ENCODE data around the gene HTRA1.

The HTRA1 gene

DNA sequence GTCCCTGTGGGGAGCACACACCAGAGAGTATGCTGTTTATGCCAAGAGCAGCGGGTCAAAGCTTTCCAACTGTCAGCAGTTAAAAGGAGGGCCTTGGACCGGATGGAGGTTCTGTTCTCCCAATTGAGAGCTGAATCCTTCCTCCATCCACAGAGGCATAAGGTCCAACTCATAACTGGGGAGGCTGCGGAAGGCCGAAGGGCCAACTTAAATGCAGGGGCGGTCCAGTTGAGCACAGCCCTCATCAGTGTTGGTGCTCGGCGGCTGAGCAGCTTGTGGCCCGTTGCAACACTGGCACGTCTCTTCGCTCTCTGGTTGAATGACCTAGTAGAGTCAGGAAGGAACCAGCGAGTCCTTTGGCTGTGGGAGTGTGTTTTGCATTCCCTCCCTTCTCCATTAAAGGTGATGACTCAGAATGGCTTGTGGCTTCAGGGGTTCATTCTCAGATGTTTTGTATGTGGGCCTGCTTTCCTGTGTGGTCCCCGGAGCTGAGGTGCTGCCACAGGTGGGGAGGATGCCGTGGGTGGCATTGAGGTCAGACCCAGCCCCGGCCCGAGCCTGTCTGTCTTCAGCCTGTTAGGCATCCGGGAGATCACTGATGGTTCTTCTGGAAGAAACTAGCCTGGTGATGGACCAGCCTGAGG is 54.4 kb downstream of the HTRA1 start:
- H3K4me3 ChIP-seq (ENCODE audit: low read length): no peak overlapping the region
- TF ChIP-seq, protein P1, sequence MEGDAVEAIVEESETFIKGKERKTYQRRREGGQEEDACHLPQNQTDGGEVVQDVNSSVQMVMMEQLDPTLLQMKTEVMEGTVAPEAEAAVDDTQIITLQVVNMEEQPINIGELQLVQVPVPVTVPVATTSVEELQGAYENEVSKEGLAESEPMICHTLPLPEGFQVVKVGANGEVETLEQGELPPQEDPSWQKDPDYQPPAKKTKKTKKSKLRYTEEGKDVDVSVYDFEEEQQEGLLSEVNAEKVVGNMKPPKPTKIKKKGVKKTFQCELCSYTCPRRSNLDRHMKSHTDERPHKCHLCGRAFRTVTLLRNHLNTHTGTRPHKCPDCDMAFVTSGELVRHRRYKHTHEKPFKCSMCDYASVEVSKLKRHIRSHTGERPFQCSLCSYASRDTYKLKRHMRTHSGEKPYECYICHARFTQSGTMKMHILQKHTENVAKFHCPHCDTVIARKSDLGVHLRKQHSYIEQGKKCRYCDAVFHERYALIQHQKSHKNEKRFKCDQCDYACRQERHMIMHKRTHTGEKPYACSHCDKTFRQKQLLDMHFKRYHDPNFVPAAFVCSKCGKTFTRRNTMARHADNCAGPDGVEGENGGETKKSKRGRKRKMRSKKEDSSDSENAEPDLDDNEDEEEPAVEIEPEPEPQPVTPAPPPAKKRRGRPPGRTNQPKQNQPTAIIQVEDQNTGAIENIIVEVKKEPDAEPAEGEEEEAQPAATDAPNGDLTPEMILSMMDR (conservative IDR thresholded peaks at IDR 0.05; ENCODE audit: low read depth, low read length): no peak
- DNase-seq (ENCODE audit: low read depth): no peak

GRCh38 chr10:122516734-122517133 is 55.4 kb downstream of the HTRA1 start:
- H3K4me3 ChIP-seq (ENCODE audit: low read length): no peak overlapping the region
- TF ChIP-seq, protein P1 (conservative IDR thresholded peaks at IDR 0.05; ENCODE audit: low read depth, low read length): no peak
- no peak for DNase-seq (ENCODE audit: low read depth)

- TF ChIP-seq, protein P1 (conservative IDR thresholded peaks at IDR 0.05; ENCODE audit: low read depth, low read length): no peak
- DNase-seq (ENCODE audit: low read depth): no peak
- no peak overlapping the region for H3K4me3 ChIP-seq (ENCODE audit: low read length)
Observed at GRCh38 chr10:122519144-122519543, 57.8 kb downstream of the HTRA1 start.

GRCh38 chr10:122519873-122520272 is 58.5 kb downstream of the HTRA1 start:
- DNase-seq (ENCODE audit: low read depth): no peak
- TF ChIP-seq, protein P1 (conservative IDR thresholded peaks at IDR 0.05; ENCODE audit: low read depth, low read length): no peak
- H3K4me3 ChIP-seq (ENCODE audit: low read length): no peak overlapping the region

- TF ChIP-seq, protein P1 (conservative IDR thresholded peaks at IDR 0.05; ENCODE audit: low read depth, low read length): no peak
- DNase-seq (ENCODE audit: low read depth): no peak
- no peak overlapping the region for H3K4me3 ChIP-seq (ENCODE audit: low read length)
Observed at GRCh38 chr10:122521011-122521410, 59.7 kb downstream of the HTRA1 start.

- TF ChIP-seq, protein P1 (conservative IDR thresholded peaks at IDR 0.05; ENCODE audit: low read depth, low read length): no peak
- H3K4me3 ChIP-seq (ENCODE audit: low read length): no peak overlapping the region
- no peak for DNase-seq (ENCODE audit: low read depth)
Observed at GRCh38 chr10:122524811-122525210, 63.5 kb downstream of the HTRA1 start.

- H3K4me3 ChIP-seq (ENCODE audit: low read length): no peak overlapping the region
- DNase-seq (ENCODE audit: low read depth): no peak
- TF ChIP-seq, protein P1 (conservative IDR thresholded peaks at IDR 0.05; ENCODE audit: low read depth, low read length): no peak
Observed at GRCh38 chr10:122525788-122526187, 64.4 kb downstream of the HTRA1 start.
